22Rv1 (cell line): ENCODE data around the gene LRMDA.

Source experiments
- CTCF ChIP-seq: fragments of 450-650 bp; IDR thresholded peaks from 2 replicates; pipeline ENCODE4 v1.5.1; 2017; ENCODE audit warnings: mild to moderate bottlenecking
- ZFX ChIP-seq: fragments of 450-650 bp; IDR thresholded peaks from 2 replicates; pipeline ENCODE4 v1.6.1; 2017; ENCODE audit warnings: antibody characterized with exemption, borderline replicate concordance

- TF ChIP-seq CTCF (no peak), ZFX (no peak)
Measured at GRCh38 chr10:75972491-75973276, 541.3 kb downstream of the LRMDA start.
